ENCODE measurements around the gene ATP9B. TPM values are rescaled to one million over a fixed set of nuclear protein-coding genes. Genes with fewer than 3 reads are reported as not detected.

Gene ATP9B
- total and polyA plus RNA-seq, 2 experiments from 2014 or later, result 8.5 to 12.8 TPM

- TF ChIP-seq EZH2phosphoT487 (IDR thresholded peaks at IDR 0.05; ENCODE audit: insufficient read depth, low read depth) (no peak), EZH2 (IDR thresholded peaks at IDR 0.05; ENCODE audit: insufficient read depth, poor library complexity, severe bottlenecking) (no peak)
- Histone ChIP-seq H2AFZ (no peak overlapping the region), H3K27ac (no peak overlapping the region), H3F3A (ENCODE audit: insufficient read depth) (no peaks in the 10 kb centered on the region), H3K9me2 (ENCODE audit: insufficient read depth) (no peaks in the 10 kb centered on the region), H3K9ac (no peak overlapping the region), H3K9me3 (ENCODE audit: low read depth) (no peaks in the 10 kb centered on the region), H3K36me3 (ENCODE audit: low read depth) (peaks cover 3% of the 10 kb centered on the region; the same call in 1 of the 2 replicates), H4K20me1 (ENCODE audit: insufficient read depth) (no peaks in the 10 kb centered on the region), H3K27me3 (replicated peaks; ENCODE audit: insufficient read depth) (no peaks in the 10 kb centered on the region; the same call in 1 of the 2 replicates), H3K4me1 (ENCODE audit: insufficient read depth) (no peaks in the 10 kb centered on the region), H3K79me2 (ENCODE audit: insufficient read depth) (no peaks in the 10 kb centered on the region), H3K4me2 (ENCODE audit: unreplicated experiment) (no peak overlapping the region), H3K4me3 (no peak overlapping the region)
- in situ Hi-C loops (cut with MboI), result loop anchor here (5.0 kb wide), 1 partner anchor 259 kb away; no protein-coding TSS in a partner anchor
- 75 to 80% methylated on average over 19 to 25 of the region's 27 CpGs for WGBS, 2 experiments (ENCODE audit: low coverage in 1 of 2, low lambda C conversion rate in 2 of 2, missing lambda C conversion rate in 2 of 2)
- no peak for DNase-seq
Observed at GRCh38 chr18:79382681-79383387, 313.6 kb downstream of the ATP9B start.

- no peaks in the 10 kb centered on the region for H3K79me2 ChIP-seq (ENCODE audit: insufficient read depth)
- H2AFZ ChIP-seq, result no peak overlapping the region
- H3F3A ChIP-seq (ENCODE audit: insufficient read depth), result no peaks in the 10 kb centered on the region
- no peaks in the 10 kb centered on the region for H3K9me3 ChIP-seq (ENCODE audit: low read depth)
- in situ Hi-C loops (cut with MboI), result loop anchor here (5.0 kb wide), 1 partner anchor 259 kb away; no protein-coding TSS in a partner anchor
- peaks cover 4% of the 10 kb centered on the region for H3K27me3 ChIP-seq (replicated peaks; ENCODE audit: insufficient read depth)
- no peaks in the 10 kb centered on the region for H3K9me2 ChIP-seq (ENCODE audit: insufficient read depth)
- no peak overlapping the region for H3K27ac ChIP-seq
- TF ChIP-seq EZH2 (IDR thresholded peaks at IDR 0.05; ENCODE audit: insufficient read depth, poor library complexity, severe bottlenecking) (no peak), EZH2phosphoT487 (IDR thresholded peaks at IDR 0.05; ENCODE audit: insufficient read depth, low read depth) (no peak)
- no peak for DNase-seq
- H3K36me3 ChIP-seq (ENCODE audit: low read depth), result no peaks in the 10 kb centered on the region
- WGBS, 2 experiments (ENCODE audit: low coverage in 1 of 2, low lambda C conversion rate in 2 of 2, missing lambda C conversion rate in 2 of 2), result 87% methylated on average over 18 to 19 of the region's 20 CpGs
- no peak overlapping the region for H3K4me3 ChIP-seq
- no peak overlapping the region for H3K4me2 ChIP-seq (ENCODE audit: unreplicated experiment)
- no peaks in the 10 kb centered on the region for H4K20me1 ChIP-seq (ENCODE audit: insufficient read depth)
- no peak overlapping the region for H3K9ac ChIP-seq
- no peaks in the 10 kb centered on the region for H3K4me1 ChIP-seq (ENCODE audit: insufficient read depth)
Observed at GRCh38 chr18:79383388-79384056, 314.3 kb downstream of the ATP9B start.

DNA sequence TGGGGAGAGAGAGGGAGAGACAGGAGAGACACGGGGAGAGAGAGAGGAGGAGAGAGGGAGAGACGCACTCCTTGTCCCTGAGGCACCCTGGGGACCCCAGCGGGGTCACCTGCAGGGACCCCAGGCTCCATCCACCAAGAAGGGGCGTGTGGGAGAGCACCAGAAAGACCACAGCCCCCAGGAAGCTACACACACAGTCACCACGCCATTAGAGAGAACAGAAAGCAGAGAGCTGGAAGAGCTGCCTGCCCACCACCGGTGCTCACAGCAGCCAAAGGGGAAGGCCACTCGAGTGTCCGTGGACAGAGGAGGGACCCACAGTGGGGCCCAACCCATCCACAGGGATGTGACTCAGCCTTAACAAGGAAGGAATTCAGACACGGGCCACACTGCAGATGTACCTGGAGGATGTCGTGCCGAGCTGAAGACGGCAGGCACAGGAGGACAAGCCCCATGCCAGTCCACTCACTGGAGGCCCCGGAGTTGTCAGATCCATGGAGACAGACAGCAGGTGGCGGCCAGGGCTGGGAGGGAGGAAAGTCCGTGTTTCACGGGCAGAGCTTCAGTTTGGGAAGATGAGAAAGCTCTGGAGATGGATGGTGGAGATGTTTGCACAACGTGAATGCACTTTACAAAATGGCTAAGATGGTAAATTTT, 315.1 kb downstream of the ATP9B start:
- H3K4me1 ChIP-seq (ENCODE audit: insufficient read depth), result no peaks in the 10 kb centered on the region
- no peaks in the 10 kb centered on the region for H4K20me1 ChIP-seq (ENCODE audit: insufficient read depth)
- H2AFZ ChIP-seq, result no peak overlapping the region
- no peaks in the 10 kb centered on the region for H3K36me3 ChIP-seq (ENCODE audit: low read depth)
- no peaks in the 10 kb centered on the region for H3K9me3 ChIP-seq (ENCODE audit: low read depth)
- in situ Hi-C loops (cut with MboI), result loop anchor here (5.0 kb wide), 1 partner anchor 258 kb away; no protein-coding TSS in a partner anchor
- no peak for TF ChIP-seq EZH2phosphoT487 (IDR thresholded peaks at IDR 0.05; ENCODE audit: insufficient read depth, low read depth)
- TF ChIP-seq EZH2 (IDR thresholded peaks at IDR 0.05; ENCODE audit: insufficient read depth, poor library complexity, severe bottlenecking), result no peak
- no peak overlapping the region for H3K27ac ChIP-seq
- no peak overlapping the region for H3K9ac ChIP-seq
- no peaks in the 10 kb centered on the region for H3K9me2 ChIP-seq (ENCODE audit: insufficient read depth)
- H3K4me3 ChIP-seq, result no peak overlapping the region
- WGBS, 2 experiments (ENCODE audit: low coverage in 1 of 2, low lambda C conversion rate in 2 of 2, missing lambda C conversion rate in 2 of 2), result 24 to 29% methylated on average over 14 to 17 of the region's 17 CpGs
- no peak overlapping the region for H3K4me2 ChIP-seq (ENCODE audit: unreplicated experiment)
- no peaks in the 10 kb centered on the region for H3K79me2 ChIP-seq (ENCODE audit: insufficient read depth)
- peak; percentile 23 for DNase-seq
- H3K27me3 ChIP-seq (replicated peaks; ENCODE audit: insufficient read depth), result peaks cover 12% of the 10 kb centered on the region
- no peaks in the 10 kb centered on the region for H3F3A ChIP-seq (ENCODE audit: insufficient read depth)

DNA sequence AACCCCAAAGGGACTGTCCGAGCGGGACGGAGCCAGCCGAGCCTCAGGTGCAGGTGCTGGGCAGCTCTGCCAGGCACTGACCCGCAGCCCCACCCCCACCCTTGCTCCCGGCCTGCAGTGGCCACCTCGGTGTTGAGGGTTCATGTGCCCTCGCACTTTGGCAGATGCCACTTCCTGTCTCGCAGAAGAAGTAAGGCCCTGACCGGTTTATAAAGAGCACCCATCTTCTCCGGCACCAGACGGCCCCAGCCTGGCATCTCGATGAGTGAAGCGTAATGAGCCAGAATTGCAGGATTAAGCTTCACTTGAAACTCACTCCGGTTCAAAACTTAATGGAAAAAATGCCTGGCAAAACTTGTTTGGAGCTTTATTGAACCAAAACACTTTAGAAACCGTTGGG, 315.6 kb downstream of the ATP9B start:
- H3K9me2 ChIP-seq (ENCODE audit: insufficient read depth), result no peaks in the 10 kb centered on the region
- no peak overlapping the region for H2AFZ ChIP-seq
- TF ChIP-seq EZH2phosphoT487 (IDR thresholded peaks at IDR 0.05; ENCODE audit: insufficient read depth, low read depth) (no peak), EZH2 (IDR thresholded peaks at IDR 0.05; ENCODE audit: insufficient read depth, poor library complexity, severe bottlenecking) (no peak)
- in situ Hi-C loops (cut with MboI), result loop anchor here (5.0 kb wide), 1 partner anchor 257 kb away; no protein-coding TSS in a partner anchor
- H3K9ac ChIP-seq, result no peak overlapping the region
- 42 to 49% methylated on average over 15 to 16 of the region's 16 CpGs for WGBS, 2 experiments (ENCODE audit: low coverage in 1 of 2, low lambda C conversion rate in 2 of 2, missing lambda C conversion rate in 2 of 2)
- H3K79me2 ChIP-seq (ENCODE audit: insufficient read depth), result no peaks in the 10 kb centered on the region
- no peaks in the 10 kb centered on the region for H3K9me3 ChIP-seq (ENCODE audit: low read depth)
- no peaks in the 10 kb centered on the region for H3K4me1 ChIP-seq (ENCODE audit: insufficient read depth)
- no peak for DNase-seq
- no peaks in the 10 kb centered on the region for H3F3A ChIP-seq (ENCODE audit: insufficient read depth)
- H3K27me3 ChIP-seq (replicated peaks; ENCODE audit: insufficient read depth), result peaks cover 12% of the 10 kb centered on the region
- H3K4me3 ChIP-seq, result no peak overlapping the region
- H3K36me3 ChIP-seq (ENCODE audit: low read depth), result no peaks in the 10 kb centered on the region
- H4K20me1 ChIP-seq (ENCODE audit: insufficient read depth), result no peaks in the 10 kb centered on the region
- no peak overlapping the region for H3K4me2 ChIP-seq (ENCODE audit: unreplicated experiment)
- H3K27ac ChIP-seq, result no peak overlapping the region

Data from GM23248 (cell line).